HL-60 (cell line): Measurements from ENCODE around the gene FMO1.

Source experiments
- GABPA ChIP-seq: IDR thresholded peaks from 2 replicates; pipeline ENCODE4 v1.6.1; 2012; ENCODE audit warnings: low read depth
- POLR2AphosphoS5 ChIP-seq: IDR thresholded peaks from 2 replicates; pipeline ENCODE4 v1.6.1; 2012; ENCODE audit warnings: low read depth
- TF ChIP-seq, protein P1 (sequence below): IDR thresholded peaks from one replicate; pipeline ENCODE4 v1.5.1; 2011; ENCODE audit warnings: low read length, control low read depth, inconsistent platforms; ENCODE audit not compliant: insufficient read depth

DNA sequence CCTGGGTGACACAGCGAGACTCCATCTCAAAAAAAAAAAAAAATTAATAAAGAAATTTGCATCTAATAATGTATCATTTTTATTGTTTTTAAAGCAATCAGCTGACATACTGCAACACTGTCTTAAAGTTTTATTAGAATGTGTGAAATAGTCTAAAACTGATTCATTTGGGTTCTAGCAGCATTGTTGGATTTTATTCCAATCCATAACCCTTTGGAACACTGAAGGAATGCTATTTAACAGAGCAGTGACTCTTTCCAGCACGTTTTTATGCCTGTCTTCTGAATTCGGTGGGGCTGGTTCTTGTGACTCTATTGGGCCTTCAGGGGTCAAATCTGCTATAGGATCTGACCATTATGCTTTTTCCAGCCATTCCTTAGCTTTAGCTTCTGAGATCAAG, 47.5 kb downstream of the FMO1 start:
- TF ChIP-seq, protein P1, sequence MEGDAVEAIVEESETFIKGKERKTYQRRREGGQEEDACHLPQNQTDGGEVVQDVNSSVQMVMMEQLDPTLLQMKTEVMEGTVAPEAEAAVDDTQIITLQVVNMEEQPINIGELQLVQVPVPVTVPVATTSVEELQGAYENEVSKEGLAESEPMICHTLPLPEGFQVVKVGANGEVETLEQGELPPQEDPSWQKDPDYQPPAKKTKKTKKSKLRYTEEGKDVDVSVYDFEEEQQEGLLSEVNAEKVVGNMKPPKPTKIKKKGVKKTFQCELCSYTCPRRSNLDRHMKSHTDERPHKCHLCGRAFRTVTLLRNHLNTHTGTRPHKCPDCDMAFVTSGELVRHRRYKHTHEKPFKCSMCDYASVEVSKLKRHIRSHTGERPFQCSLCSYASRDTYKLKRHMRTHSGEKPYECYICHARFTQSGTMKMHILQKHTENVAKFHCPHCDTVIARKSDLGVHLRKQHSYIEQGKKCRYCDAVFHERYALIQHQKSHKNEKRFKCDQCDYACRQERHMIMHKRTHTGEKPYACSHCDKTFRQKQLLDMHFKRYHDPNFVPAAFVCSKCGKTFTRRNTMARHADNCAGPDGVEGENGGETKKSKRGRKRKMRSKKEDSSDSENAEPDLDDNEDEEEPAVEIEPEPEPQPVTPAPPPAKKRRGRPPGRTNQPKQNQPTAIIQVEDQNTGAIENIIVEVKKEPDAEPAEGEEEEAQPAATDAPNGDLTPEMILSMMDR, result no peak
- TF ChIP-seq POLR2AphosphoS5, result no peak
- no peak for TF ChIP-seq GABPA
